Hematopoietic multipotent progenitor cell treated with erythropoietin and hydrocortisone succinate and interleukin-3 and kit ligand, for 8 days (in vitro differentiated cells): ENCODE data around the gene NTPCR.

ENCODE experiments used
- DNase-seq: peaks from one replicate; pipeline ENCODE4 v3.0.0-alpha.2; 2015

The NTPCR gene

DNA sequence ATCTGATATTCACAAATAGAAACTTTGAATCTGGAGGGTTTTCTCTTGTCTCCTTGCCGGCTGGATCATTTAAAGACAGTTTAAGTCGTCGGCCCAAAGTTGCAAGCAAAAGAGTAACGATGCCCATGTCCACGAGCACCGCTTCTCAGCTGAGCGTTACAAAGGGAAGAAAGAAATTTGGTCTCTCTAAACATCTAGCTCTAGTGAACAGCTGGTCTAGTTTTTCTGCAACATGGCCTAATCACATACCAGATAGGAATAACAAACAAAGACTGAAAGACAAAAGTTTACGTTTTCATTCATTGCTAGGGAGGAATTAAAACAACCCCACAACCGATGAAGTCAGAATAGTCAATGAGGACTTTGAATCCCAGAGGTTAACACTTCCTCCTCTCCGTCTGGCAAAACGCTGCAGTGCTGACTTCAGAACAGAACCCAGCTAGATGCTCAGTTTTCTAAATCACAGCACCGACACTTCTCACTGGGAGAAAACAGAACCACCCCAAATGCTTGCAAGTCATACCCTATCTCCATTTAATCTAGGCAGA lies 69.4 kb downstream of the NTPCR start:
- DNase-seq: no peak

DNA sequence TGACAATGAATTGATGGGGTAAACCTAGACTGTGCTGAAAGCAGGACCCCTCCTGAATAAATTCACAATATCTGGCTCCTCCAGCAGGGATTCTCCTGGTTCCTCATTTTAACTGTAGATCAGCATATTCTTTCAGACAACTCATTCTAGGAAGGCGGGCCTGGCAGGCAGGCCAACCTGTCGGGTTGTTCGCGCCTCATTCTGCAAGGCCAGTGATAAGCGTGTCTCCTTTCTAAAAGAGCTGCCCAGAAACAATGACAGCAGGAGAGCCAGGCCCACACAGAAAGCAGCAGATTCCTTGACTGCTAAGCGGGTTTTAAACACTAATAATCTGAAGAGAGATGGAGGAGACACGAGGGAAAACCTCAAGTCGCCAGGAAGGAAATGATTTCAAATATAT lies 70.0 kb downstream of the NTPCR start:
- no peak for DNase-seq

DNA sequence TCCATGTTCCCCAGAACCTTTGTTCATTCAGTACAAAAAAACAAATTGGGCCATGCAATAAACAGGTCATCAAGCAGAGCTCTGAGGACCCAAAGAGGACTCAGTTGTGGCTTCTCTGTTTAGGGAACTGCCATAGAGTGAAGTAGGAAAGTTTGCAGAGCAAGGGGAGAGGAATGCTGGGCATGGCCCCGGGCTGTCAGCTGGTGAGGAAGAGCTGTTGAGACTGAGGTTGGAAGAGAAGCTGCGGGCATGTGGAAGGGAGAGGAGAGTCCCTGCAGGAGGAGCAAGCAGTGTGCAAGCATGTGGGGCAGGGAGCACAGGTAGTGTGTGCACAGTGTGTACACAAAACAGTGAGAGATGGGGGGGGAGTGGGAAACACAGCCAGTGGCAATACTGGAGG lies 71.8 kb downstream of the NTPCR start:
- DNase-seq: no peak

DNA sequence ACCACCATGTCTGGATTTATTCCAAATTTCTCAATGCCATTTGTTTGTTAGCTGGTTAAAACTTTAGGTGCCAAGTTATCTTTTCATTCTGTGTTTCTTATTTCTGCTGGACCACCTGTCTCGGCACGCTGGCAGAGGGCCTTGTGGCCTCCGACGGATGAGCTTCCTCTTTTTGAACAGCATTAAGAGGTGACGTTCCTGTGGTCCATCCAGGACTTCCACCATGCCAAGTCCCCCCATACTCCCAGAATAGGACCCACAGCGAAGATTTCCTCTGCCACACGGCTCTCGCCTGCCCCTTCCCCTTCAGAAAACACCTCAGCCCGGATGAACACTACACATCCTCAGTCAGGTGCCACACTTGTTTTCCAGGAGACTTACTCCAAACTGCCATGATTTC lies 73.8 kb downstream of the NTPCR start:
- no peak for DNase-seq

DNA sequence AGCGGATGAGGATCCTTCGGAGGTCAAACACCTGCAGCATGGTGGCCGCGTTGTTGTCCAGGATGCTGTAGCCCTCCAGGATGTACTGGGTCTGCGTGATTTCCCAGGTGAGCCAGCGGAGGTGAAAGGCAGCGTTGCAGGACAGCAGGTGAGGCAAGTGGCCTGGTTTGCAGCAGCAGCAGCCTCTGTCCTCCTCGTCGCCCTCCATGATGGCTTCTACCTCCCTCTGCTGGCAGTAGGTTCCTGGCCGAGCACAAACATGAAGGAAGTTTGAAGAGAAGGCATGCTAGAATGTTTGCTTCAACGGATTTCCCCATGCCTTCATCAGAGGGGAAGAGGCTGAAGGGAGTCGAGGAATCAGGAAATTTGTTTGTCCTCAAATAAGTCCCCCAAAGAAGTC lies 74.7 kb downstream of the NTPCR start:
- DNase-seq: peak; percentile 11

GRCh38 chr1:233025567-233025966 lies 75.2 kb downstream of the NTPCR start:
- no peak for DNase-seq

- no peak for DNase-seq
Observed at GRCh38 chr1:233027046-233027445, 76.6 kb downstream of the NTPCR start.

- DNase-seq: no peak
Observed at GRCh38 chr1:233031521-233031920, 81.1 kb downstream of the NTPCR start.

GRCh38 chr1:233032916-233033315 lies 82.5 kb downstream of the NTPCR start:
- no peak for DNase-seq

GRCh38 chr1:233033361-233033760 lies 83.0 kb downstream of the NTPCR start:
- DNase-seq: no peak
